ENCODE results near the gene MTHFD2L. TPM values are rescaled to one million over a fixed set of nuclear protein-coding genes. Genes with fewer than 3 reads are reported as not detected.

The MTHFD2L gene
- total and polyA plus RNA-seq, 9 of the 15 experiments (the other 6 are each of a cell fraction or from before 2014, with no cell fraction given): 10.0 to 39.0 (median 26.0) TPM

DNA sequence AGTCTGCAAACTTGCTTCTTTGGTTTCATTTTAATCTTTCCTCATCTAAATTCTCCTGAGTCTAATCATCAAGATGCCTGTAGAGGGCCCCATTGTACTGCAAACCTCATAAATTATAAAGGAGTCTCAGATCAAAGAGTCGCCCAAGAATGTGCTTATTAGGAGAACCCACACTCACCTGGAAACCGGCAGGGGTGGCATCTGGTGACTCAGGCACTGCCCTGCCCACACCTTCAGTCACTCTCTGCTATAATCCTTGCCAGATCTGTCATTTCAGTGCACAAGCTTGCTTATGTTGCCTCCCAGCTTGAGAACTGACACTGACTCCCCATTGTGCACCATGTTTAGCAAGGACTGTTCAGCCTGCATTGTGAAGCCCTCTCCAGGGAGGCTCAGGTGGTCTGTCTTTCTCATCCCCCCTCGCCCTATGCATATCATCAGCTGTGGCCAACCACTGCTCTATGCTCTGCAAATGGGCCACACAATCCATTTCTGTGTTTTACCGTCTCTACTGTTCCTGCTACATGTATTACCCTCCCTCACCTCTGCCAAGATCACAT is 162.7 kb downstream of the MTHFD2L start (continued):
- TF ChIP-seq, protein P1, sequence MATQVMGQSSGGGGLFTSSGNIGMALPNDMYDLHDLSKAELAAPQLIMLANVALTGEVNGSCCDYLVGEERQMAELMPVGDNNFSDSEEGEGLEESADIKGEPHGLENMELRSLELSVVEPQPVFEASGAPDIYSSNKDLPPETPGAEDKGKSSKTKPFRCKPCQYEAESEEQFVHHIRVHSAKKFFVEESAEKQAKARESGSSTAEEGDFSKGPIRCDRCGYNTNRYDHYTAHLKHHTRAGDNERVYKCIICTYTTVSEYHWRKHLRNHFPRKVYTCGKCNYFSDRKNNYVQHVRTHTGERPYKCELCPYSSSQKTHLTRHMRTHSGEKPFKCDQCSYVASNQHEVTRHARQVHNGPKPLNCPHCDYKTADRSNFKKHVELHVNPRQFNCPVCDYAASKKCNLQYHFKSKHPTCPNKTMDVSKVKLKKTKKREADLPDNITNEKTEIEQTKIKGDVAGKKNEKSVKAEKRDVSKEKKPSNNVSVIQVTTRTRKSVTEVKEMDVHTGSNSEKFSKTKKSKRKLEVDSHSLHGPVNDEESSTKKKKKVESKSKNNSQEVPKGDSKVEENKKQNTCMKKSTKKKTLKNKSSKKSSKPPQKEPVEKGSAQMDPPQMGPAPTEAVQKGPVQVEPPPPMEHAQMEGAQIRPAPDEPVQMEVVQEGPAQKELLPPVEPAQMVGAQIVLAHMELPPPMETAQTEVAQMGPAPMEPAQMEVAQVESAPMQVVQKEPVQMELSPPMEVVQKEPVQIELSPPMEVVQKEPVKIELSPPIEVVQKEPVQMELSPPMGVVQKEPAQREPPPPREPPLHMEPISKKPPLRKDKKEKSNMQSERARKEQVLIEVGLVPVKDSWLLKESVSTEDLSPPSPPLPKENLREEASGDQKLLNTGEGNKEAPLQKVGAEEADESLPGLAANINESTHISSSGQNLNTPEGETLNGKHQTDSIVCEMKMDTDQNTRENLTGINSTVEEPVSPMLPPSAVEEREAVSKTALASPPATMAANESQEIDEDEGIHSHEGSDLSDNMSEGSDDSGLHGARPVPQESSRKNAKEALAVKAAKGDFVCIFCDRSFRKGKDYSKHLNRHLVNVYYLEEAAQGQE (IDR thresholded peaks at IDR 0.05; ENCODE audit: borderline replicate concordance): peak; percentile 75; the same call in 1 of the 2 replicates
- TF ChIP-seq, protein P1 (CRISPR knock-in tag; IDR thresholded peaks at IDR 0.05; ENCODE audit: low read depth): no peak
- TF ChIP-seq BRD4 (IDR thresholded peaks at IDR 0.05): no peak
- TF ChIP-seq, protein P2, sequence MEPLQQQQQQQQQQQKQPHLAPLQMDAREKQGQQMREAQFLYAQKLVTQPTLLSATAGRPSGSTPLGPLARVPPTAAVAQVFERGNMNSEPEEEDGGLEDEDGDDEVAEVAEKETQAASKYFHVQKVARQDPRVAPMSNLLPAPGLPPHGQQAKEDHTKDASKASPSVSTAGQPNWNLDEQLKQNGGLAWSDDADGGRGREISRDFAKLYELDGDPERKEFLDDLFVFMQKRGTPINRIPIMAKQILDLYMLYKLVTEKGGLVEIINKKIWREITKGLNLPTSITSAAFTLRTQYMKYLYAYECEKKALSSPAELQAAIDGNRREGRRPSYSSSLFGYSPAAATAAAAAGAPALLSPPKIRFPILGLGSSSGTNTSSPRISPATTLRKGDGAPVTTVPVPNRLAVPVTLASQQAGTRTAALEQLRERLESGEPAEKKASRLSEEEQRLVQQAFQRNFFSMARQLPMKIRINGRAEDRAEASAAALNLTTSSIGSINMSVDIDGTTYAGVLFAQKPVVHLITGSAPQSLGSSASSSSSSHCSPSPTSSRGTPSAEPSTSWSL (CRISPR knock-in tag; IDR thresholded peaks at IDR 0.05; ENCODE audit: borderline replicate concordance): no peak
- TF ChIP-seq, protein P3, sequence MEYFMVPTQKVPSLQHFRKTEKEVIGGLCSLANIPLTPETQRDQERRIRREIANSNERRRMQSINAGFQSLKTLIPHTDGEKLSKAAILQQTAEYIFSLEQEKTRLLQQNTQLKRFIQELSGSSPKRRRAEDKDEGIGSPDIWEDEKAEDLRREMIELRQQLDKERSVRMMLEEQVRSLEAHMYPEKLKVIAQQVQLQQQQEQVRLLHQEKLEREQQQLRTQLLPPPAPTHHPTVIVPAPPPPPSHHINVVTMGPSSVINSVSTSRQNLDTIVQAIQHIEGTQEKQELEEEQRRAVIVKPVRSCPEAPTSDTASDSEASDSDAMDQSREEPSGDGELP (CRISPR knock-in tag; IDR thresholded peaks at IDR 0.05; ENCODE audit: borderline replicate concordance): peak; percentile 30; the same call in 1 of the 2 replicates
- TF ChIP-seq, protein P4, sequence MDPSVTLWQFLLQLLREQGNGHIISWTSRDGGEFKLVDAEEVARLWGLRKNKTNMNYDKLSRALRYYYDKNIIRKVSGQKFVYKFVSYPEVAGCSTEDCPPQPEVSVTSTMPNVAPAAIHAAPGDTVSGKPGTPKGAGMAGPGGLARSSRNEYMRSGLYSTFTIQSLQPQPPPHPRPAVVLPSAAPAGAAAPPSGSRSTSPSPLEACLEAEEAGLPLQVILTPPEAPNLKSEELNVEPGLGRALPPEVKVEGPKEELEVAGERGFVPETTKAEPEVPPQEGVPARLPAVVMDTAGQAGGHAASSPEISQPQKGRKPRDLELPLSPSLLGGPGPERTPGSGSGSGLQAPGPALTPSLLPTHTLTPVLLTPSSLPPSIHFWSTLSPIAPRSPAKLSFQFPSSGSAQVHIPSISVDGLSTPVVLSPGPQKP (CRISPR knock-in tag; IDR thresholded peaks at IDR 0.05): no peak
- peak; percentile 78 to 84 for TF ChIP-seq RAD21 (CRISPR knock-in tag; conservative IDR thresholded peaks at IDR 0.05 in 1 of 2, IDR thresholded peaks at IDR 0.05 in 1 of 2)
- peak; percentile 43; the same call in 1 of the 2 replicates for TF ChIP-seq TEAD4 (IDR thresholded peaks at IDR 0.05; ENCODE audit: low read length)
- no peak for TF ChIP-seq TEAD4 (CRISPR knock-in tag; IDR thresholded peaks at IDR 0.05; ENCODE audit: borderline replicate concordance)
- 0 out of 2 replicates have a peak, but pooled peaks have one; percentile 25 for TF ChIP-seq SMC3 (conservative IDR thresholded peaks at IDR 0.05; ENCODE audit: insufficient read depth, low read depth, low read length)
- TF ChIP-seq, protein P5, sequence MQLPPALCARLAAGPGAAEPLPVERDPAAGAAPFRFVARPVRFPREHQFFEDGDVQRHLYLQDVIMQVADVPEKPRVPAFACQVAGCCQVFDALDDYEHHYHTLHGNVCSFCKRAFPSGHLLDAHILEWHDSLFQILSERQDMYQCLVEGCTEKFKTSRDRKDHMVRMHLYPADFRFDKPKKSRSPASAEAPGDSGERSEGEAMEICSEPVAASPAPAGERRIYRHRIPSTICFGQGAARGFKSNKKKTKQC (CRISPR knock-in tag; IDR thresholded peaks at IDR 0.05): no peak
- TF ChIP-seq CC2D1A (IDR thresholded peaks at IDR 0.05): peak; percentile 53
- 0 out of 2 replicates have a peak, but pooled peaks have one; percentile 37 for TF ChIP-seq TCF7 (IDR thresholded peaks at IDR 0.05; ENCODE audit: borderline replicate concordance)
- no peak for TF ChIP-seq HNRNPLL (IDR thresholded peaks at IDR 0.05; ENCODE audit: low read depth, low read length, poor library complexity, severe bottlenecking)
- no peak for TF ChIP-seq CHD1 (IDR thresholded peaks at IDR 0.05; ENCODE audit: low read length)

Data from K562 (cell line).